Measurements from ENCODE around the gene SMAD1. TPM values are rescaled to one million over a fixed set of nuclear protein-coding genes. Genes with fewer than 3 reads are reported as not detected.

Gene SMAD1
- total RNA-seq, 2 experiments from 2014 or later, result 9.7 to 11.5 TPM

DNA sequence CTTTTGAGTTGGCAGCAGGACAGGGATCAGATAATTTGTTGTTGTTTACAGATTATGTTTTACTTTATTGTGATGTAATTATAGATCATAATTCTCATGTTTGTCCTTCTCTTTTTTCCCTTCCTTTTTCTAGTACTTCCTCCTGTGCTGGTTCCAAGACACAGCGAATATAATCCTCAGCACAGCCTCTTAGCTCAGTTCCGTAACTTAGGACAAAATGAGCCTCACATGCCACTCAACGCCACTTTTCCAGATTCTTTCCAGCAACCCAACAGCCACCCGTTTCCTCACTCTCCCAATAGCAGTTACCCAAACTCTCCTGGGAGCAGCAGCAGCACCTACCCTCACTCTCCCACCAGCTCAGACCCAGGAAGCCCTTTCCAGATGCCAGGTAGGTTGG is 58.0 kb downstream of the SMAD1 start:
- CTCF ChIA-PET, result no interaction called here

GRCh38 chr4:145540235-145540634 is 58.6 kb downstream of the SMAD1 start:
- Mint-ChIP-seq H3K9me3 (no peaks in the 10 kb centered on the region), H3K27ac (no peak overlapping the region), H3K4me3 (no peak overlapping the region), H3K27me3 (no peaks in the 10 kb centered on the region), H3K4me1 (ENCODE audit: low read depth) (no peaks in the 10 kb centered on the region), H3K36me3 (ENCODE audit: low read depth) (peaks cover 24% of the 10 kb centered on the region)
- TF ChIP-seq CTCF (IDR thresholded peaks at IDR 0.05), result no peak
- no peak overlapping the region for H3K27ac ChIP-seq (ENCODE audit: low read depth in 1 of 2, low read length in 2 of 2)
- intact Hi-C loops (cut with DNase I, micrococcal nuclease), result no loop called here
- no peaks in the 10 kb centered on the region for H3K36me3 ChIP-seq (ENCODE audit: insufficient read depth, low read length)
- H3K27me3 ChIP-seq (ENCODE audit: control insufficient read depth in 1 of 2, insufficient read depth in 2 of 2, low read length in 2 of 2), result peaks cover 0 to 3% of the 10 kb centered on the region in 2 experiments
- H3K4me3 ChIP-seq (ENCODE audit: low read length), result no peak overlapping the region
- ChIA-PET CTCF (no interaction called here), POLR2A (no interaction called here)
- no peaks in the 10 kb centered on the region for H3K9me3 ChIP-seq (ENCODE audit: control insufficient read depth in 1 of 2, insufficient read depth in 1 of 2, low read length in 2 of 2)
- ATAC-seq (ENCODE audit: poor library complexity) (no peak), DNase-seq (no peak)
- H3K4me1 ChIP-seq (ENCODE audit: insufficient read depth, low read length), result no peaks in the 10 kb centered on the region

More for the DNA sequence above, 58.0 kb downstream of the SMAD1 start:
- Histone ChIP-seq H3K4me3 (ENCODE audit: low read length) (no peak overlapping the region), H3K27ac (ENCODE audit: low read depth in 1 of 2, low read length in 2 of 2) (no peak overlapping the region), H3K27me3 (ENCODE audit: control insufficient read depth in 1 of 2, insufficient read depth in 2 of 2, low read length in 2 of 2) (peaks cover 0 to 3% of the 10 kb centered on the region in 2 experiments), H3K36me3 (ENCODE audit: insufficient read depth, low read length) (no peaks in the 10 kb centered on the region), H3K9me3 (ENCODE audit: control insufficient read depth in 1 of 2, insufficient read depth in 1 of 2, low read length in 2 of 2) (no peaks in the 10 kb centered on the region), H3K4me1 (ENCODE audit: insufficient read depth, low read length) (no peaks in the 10 kb centered on the region)
- intact Hi-C loops (cut with DNase I, micrococcal nuclease), result no loop called here
- TF ChIP-seq CTCF (IDR thresholded peaks at IDR 0.05), result no peak
- POLR2A ChIA-PET, result no interaction called here
- no peak for DNase-seq
- Mint-ChIP-seq H3K9me3 (no peaks in the 10 kb centered on the region), H3K27me3 (no peaks in the 10 kb centered on the region), H3K4me1 (ENCODE audit: low read depth) (no peaks in the 10 kb centered on the region), H3K36me3 (ENCODE audit: low read depth) (peaks cover 23% of the 10 kb centered on the region), H3K27ac (no peak overlapping the region), H3K4me3 (no peak overlapping the region)
- ATAC-seq (ENCODE audit: poor library complexity), result no peak

DNA sequence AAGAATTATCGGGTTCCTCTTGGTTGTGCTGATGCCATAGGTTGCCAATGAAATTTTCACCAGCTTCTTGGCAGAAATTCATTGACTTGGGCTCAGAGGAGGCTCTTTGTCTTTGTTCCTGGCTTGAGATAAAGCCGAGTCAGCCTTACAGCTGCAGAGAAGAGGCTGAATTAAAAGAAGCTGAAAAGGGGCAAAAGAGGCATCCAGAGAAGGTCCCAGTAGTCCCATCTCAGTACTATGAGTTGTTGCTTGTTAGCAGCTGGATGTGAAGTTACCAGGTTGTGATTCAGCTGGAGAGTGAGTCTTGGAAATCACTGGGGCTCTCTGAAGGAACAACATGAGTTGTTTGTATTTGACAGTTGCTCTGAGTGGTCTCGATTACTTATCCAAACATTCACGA is 59.7 kb downstream of the SMAD1 start:
- no peaks in the 10 kb centered on the region for H3K9me3 Mint-ChIP-seq
- H3K27me3 Mint-ChIP-seq, result no peaks in the 10 kb centered on the region
- Histone ChIP-seq H3K4me1 (ENCODE audit: insufficient read depth, low read length) (no peaks in the 10 kb centered on the region), H3K27ac (ENCODE audit: low read depth in 1 of 2, low read length in 2 of 2) (no peak overlapping the region), H3K9me3 (ENCODE audit: control insufficient read depth in 1 of 2, insufficient read depth in 1 of 2, low read length in 2 of 2) (no peaks in the 10 kb centered on the region), H3K27me3 (ENCODE audit: control insufficient read depth in 1 of 2, insufficient read depth in 2 of 2, low read length in 2 of 2) (peaks cover 0 to 3% of the 10 kb centered on the region in 2 experiments), H3K4me3 (ENCODE audit: low read length) (no peak overlapping the region), H3K36me3 (ENCODE audit: insufficient read depth, low read length) (no peaks in the 10 kb centered on the region)
- DNase-seq, result no peak
- TF ChIP-seq CTCF (IDR thresholded peaks at IDR 0.05), result no peak
- peaks cover 35% of the 10 kb centered on the region for H3K36me3 Mint-ChIP-seq (ENCODE audit: low read depth)
- H3K27ac Mint-ChIP-seq, result no peak overlapping the region
- intact Hi-C loops (cut with DNase I, micrococcal nuclease), result no loop called here
- H3K4me3 Mint-ChIP-seq, result no peak overlapping the region
- ChIA-PET CTCF (no interaction called here), POLR2A (no interaction called here)
- no peaks in the 10 kb centered on the region for H3K4me1 Mint-ChIP-seq (ENCODE audit: low read depth)
- no peak for ATAC-seq (ENCODE audit: poor library complexity)
